Progenitor cell of endocrine pancreas (in vitro differentiated cells): ENCODE measurements around the gene ZNF865. TPM values are rescaled to one million over a fixed set of nuclear protein-coding genes. Genes with fewer than 3 reads are reported as not detected.

Source experiments
- DNase-seq: peaks from one replicate; pipeline ENCODE4 v3.0.0; 2021; ENCODE audit warnings: low spot score; ENCODE audit not compliant: unreplicated experiment
- H3K27ac Mint-ChIP-seq: 2 replicates; pipeline ENCODE4 v1.8.0; 2021; ENCODE audit warnings: mild to moderate bottlenecking, moderate library complexity, mixed read lengths
- H3K27me3 Mint-ChIP-seq: 2 replicates; pipeline ENCODE4 v1.8.0; 2021; ENCODE audit warnings: mixed read lengths
- H3K36me3 Mint-ChIP-seq: 2 replicates; pipeline ENCODE4 v1.8.0; 2022; ENCODE audit warnings: mixed read lengths; ENCODE audit not compliant: insufficient read depth
- H3K4me1 Mint-ChIP-seq: 2 replicates; pipeline ENCODE4 v1.8.0; 2021; ENCODE audit warnings: low read depth, mixed read lengths
- H3K4me3 Mint-ChIP-seq: 2 replicates; pipeline ENCODE4 v1.8.0; 2021; ENCODE audit warnings: low read depth, mild to moderate bottlenecking, moderate library complexity, mixed read lengths
- H3K9me3 Mint-ChIP-seq: 2 replicates; pipeline ENCODE4 v1.8.0; 2021; ENCODE audit warnings: low read depth, mixed read lengths
- CTCF ChIP-seq: fragments of 200-600 bp; sonication (generic); IDR thresholded peaks from one replicate; pipeline ENCODE4 v1.5.0; 2021; ENCODE audit warnings: antibody characterized with exemption, mild to moderate bottlenecking; ENCODE audit not compliant: unreplicated experiment
- total RNA-seq: library from RNA; stranded (reverse); gene quantifications from 2 replicates; pipeline ENCODE4 v1.2.1, GENCODE V29; 2021

Gene ZNF865
- total RNA-seq, 1 donor from 2014 or later: 19.9 TPM

- Mint-ChIP-seq H3K4me3 (peak overlapping the region; percentile 86), H3K36me3 (peaks cover 2% of the 10 kb centered on the region), H3K27ac (no peak overlapping the region), H3K4me1 (peaks cover 9% of the 10 kb centered on the region), H3K9me3 (no peaks in the 10 kb centered on the region), H3K27me3 (no peaks in the 10 kb centered on the region)
- TF ChIP-seq CTCF: no peak
- no peak for DNase-seq
These were observed 18.1 kb downstream of the ZNF865 start for GRCh38 chr19:55623561-55623960.

- Mint-ChIP-seq H3K27ac (peak within 1 kb of the TSS; percentile 99), H3K4me3 (peak within 1 kb of the TSS; percentile 86), H3K27me3 (no peaks in the 10 kb centered on the region), H3K9me3 (no peaks in the 10 kb centered on the region), H3K36me3 (peaks cover 2% of the 10 kb centered on the region), H3K4me1 (peaks cover 9% of the 10 kb centered on the region)
- TF ChIP-seq CTCF: no peak
- peak; percentile 93 for DNase-seq
These were observed 18.9 kb downstream of the ZNF865 start, which contains the start of gene ZNF784 for GRCh38 chr19:55624109-55625003. Gene ZNF784, minus strand, starts transcription at chr19:55624566. Its CDS starts 5 bp downstream, at chr19:55624561.

DNA sequence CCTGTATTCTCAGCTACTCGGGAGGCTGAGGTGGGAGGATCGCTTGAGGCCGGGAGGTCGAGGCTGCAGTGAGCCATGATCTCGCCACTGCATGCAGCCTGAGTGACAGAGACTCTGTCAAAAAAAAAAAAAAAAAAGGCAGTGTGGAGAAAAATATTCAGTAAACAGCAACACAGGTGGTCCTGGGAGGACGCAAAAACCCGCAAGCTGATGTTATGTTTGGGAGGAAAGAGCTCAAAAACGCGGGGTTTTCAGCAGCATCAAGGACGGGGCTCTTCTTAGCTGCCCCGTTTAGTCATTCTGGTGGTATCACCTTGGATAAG lies 19.5 kb downstream of the ZNF865 start:
- H3K9me3 Mint-ChIP-seq: no peaks in the 10 kb centered on the region
- H3K36me3 Mint-ChIP-seq: peaks cover 2% of the 10 kb centered on the region
- DNase-seq: no peak
- peak overlapping the region; percentile 86 for H3K4me3 Mint-ChIP-seq
- H3K4me1 Mint-ChIP-seq: peaks cover 9% of the 10 kb centered on the region
- TF ChIP-seq CTCF: no peak
- no peaks in the 10 kb centered on the region for H3K27me3 Mint-ChIP-seq
- H3K27ac Mint-ChIP-seq: peak overlapping the region; percentile 99

DNA sequence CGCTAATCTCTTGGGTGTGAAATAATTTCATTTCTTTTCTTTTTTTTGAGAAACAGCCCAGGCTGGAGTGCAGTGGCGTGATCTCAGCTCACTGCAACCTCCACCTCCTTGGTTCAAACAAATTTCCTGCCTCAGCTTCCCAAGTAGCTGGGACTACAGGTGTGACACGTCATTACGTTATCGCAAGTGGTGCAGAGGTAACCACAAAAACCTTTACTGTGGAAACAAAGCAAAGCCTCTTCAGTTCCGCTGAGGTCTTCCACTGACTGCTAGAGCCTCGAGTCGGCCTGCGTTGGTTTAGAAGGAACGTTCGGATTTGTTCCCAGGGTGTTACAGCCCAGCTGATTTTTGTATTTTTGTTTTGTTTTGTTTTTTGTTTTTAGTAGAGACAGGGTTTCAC lies 20.9 kb downstream of the ZNF865 start:
- Mint-ChIP-seq H3K4me3 (no peak overlapping the region), H3K27ac (no peak overlapping the region), H3K9me3 (no peaks in the 10 kb centered on the region), H3K4me1 (peaks cover 9% of the 10 kb centered on the region), H3K27me3 (no peaks in the 10 kb centered on the region), H3K36me3 (peaks cover 2% of the 10 kb centered on the region)
- DNase-seq: no peak
- TF ChIP-seq CTCF: no peak

DNA sequence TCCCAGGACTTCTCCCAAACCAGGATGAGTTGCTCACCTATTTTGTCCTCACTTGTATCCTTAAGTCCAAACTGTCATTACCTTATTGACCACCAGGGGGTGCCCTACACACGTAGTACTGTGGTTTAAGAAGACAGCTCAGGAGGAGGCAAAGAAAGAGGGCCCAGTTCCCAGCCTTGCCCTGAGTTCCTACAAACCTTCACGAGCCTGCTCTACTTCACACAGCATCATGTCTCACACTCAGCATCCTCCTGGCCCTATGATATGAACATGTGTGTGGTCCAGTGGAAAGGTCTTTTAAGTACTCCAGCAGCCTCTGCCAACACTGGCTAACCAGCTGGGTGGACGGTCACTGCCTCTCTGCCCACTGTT lies 27.0 kb downstream of the ZNF865 start:
- H3K4me1 Mint-ChIP-seq: peaks cover 20% of the 10 kb centered on the region
- peak; percentile 83 for TF ChIP-seq CTCF
- H3K27ac Mint-ChIP-seq: peak overlapping the region; percentile 11
- no peak overlapping the region for H3K4me3 Mint-ChIP-seq
- H3K9me3 Mint-ChIP-seq: no peaks in the 10 kb centered on the region
- peak; percentile 76 for DNase-seq
- H3K27me3 Mint-ChIP-seq: no peaks in the 10 kb centered on the region
- no peaks in the 10 kb centered on the region for H3K36me3 Mint-ChIP-seq
